IPS-18a (cell line): ENCODE results near the gene P3H4.
"Not testable (repeated sequence)": the region's sequence is repeated elsewhere in the genome, so short reads cannot be mapped to it uniquely, and the experiment has no call there.

Source experiments
- H3K27ac ChIP-seq: one replicate; pipeline ENCODE4 v1.5.1; 2013; ENCODE audit warnings: low read length
- H3K27me3 ChIP-seq: one replicate; pipeline ENCODE4 v1.6.1; 2013; ENCODE audit warnings: mild to moderate bottlenecking, low read length; ENCODE audit not compliant: control insufficient read depth, insufficient read depth
- H3K36me3 ChIP-seq: one replicate; pipeline ENCODE4 v1.6.1; 2013; ENCODE audit warnings: low read depth, low read length; ENCODE audit not compliant: control insufficient read depth
- H3K4me1 ChIP-seq: one replicate; pipeline ENCODE4 v1.6.1; 2013; ENCODE audit warnings: low read depth, low read length; ENCODE audit not compliant: control insufficient read depth
- H3K4me3 ChIP-seq: one replicate; pipeline ENCODE4 v1.5.1; 2013; ENCODE audit warnings: low read length
- H3K9ac ChIP-seq: one replicate; pipeline ENCODE4 v1.6.1; 2013; ENCODE audit warnings: mild to moderate bottlenecking, low read length, moderate library complexity
- H3K9me3 ChIP-seq: one replicate; pipeline ENCODE4 v1.6.1; 2013; ENCODE audit warnings: low read depth, low read length; ENCODE audit not compliant: control insufficient read depth

Gene P3H4

DNA sequence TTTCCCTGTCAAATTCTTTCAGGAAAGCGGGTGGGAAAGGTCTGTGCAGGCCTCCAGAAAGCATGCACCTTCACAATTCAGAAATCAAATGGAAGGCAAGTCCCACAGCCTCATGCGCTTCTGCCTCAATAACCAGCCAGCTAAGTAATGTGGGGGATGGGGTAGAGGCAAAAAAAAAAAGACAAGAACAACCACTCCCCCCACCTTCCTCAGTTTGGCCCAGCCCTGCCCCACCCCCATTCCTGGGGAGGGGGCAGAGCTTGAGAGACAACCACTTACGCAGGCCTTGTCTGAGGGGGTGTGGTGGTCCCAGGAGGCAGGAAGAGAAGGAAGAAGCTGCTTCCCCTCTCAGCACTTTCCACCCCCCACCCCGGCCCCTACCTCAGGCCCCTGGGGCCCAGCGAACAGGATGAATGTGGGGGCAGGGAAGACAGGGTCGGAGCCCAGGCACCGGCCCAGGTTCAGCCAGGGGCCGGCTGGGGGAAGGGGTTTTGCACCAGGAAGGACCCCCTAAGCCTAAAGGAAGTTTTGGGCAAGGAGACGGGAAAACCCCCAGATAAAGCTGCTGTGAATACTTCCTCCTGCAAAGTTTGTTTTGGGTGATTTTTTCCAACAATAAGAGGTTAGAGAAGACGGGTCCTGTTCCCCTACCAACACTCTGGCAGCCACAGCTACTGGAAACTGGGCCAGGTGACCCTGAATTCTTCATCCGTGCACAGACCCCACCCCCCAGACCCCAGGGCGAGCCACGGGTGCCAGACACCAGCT is 26.5 kb downstream of the P3H4 start:
- Histone ChIP-seq H3K4me3 (peak overlapping the region; percentile 78), H3K27ac (peak overlapping the region; percentile 77)

DNA sequence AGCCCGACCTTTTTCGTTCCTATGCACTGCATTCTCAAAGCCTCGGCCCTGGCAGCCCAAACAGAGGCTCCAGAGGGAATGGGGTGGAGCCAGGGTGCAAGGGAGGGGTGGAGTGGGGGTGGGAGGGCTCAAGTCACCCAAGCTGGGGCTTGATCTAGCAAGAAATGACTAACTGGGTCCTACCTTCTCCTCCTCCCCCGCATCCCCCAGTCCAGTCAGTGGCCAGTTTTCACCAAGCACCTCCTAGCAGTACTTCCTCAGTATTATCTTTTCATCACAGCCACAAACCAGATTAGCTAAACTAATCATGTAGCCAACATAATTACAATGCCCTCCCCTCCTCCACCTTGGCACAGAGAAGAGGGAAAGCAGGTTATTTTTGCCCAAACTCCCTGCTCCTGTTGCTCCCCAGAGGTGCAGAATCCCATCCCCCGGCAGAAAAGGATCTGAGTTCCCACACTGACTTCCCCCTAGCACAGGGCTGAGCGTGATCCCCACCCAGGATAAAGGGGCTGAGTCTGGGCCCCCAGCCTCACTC is 27.5 kb downstream of the P3H4 start:
- Histone ChIP-seq H3K9ac (peak overlapping the region; percentile 90), H3K27ac (peak overlapping the region; percentile 77), H3K27me3 (no peaks in the 10 kb centered on the region), H3K9me3 (no peaks in the 10 kb centered on the region), H3K4me1 (peaks cover 6% of the 10 kb centered on the region), H3K36me3 (no peaks in the 10 kb centered on the region), H3K4me3 (peak overlapping the region; percentile 78)

More for the DNA sequence above, 26.5 kb downstream of the P3H4 start:
- H3K36me3 ChIP-seq = no peaks in the 10 kb centered on the region
- peak overlapping the region; percentile 90 for H3K9ac ChIP-seq
- peaks cover 6% of the 10 kb centered on the region for H3K4me1 ChIP-seq
- no peaks in the 10 kb centered on the region for H3K9me3 ChIP-seq
- no peaks in the 10 kb centered on the region for H3K27me3 ChIP-seq

DNA sequence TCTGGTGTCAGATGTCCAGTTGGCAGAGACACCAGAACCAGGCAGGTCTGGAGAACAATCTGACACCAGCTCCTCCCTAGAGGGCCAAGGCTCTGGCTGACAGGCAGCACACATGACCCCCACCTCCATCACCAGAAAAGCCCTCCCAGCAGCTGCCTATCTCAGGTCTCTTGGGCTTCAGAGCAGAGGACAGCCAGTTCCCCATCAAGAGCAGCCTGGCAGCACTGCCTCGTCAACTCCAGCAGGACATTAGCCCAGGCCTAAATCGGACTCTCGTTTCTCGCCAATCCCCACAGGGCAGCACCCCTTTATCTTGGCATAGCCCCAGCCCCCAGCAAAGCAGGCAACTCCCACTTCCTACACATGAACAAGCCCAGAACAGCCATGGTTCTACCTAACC is 29.6 kb downstream of the P3H4 start:
- Histone ChIP-seq H3K4me3 (no peak overlapping the region), H3K36me3 (no peaks in the 10 kb centered on the region), H3K9me3 (no peaks in the 10 kb centered on the region), H3K27me3 (no peaks in the 10 kb centered on the region), H3K9ac (no peak overlapping the region), H3K27ac (no peak overlapping the region), H3K4me1 (peaks cover 13% of the 10 kb centered on the region)

DNA sequence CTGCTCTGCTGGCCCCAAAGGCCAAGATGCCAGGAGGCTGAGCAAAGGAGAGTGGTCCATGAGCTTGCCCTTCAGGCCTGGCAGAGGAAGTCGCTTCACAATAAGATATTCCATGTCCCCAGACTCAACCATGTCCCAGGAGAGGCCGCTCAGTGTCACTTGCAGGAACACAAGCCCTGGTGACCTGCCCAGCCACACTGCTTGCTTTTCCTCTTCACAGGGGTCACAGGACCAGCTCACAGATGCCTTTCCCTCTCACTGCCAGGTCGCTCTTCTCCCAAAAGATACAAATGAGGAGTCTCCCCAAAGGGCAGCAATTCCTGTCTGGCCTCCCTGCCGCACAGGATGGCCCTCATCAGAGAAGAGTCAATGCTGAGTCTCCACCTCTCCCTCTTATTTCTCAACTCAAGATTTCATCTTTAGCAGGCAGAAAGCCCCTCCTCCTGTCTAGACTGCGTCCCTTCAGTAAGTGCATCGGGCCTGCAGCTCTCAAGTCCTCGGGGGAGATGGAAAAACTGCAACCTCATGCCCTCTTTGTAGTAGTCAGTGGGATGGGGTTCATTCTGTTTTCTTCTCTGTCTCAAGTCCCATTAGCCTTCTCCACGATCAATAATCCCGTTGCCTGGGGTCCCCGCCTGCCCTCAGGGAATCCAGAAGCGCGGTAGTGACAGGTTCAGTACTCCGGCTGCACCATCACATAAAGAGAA is 30.2 kb downstream of the P3H4 start:
- Histone ChIP-seq H3K36me3 (no peaks in the 10 kb centered on the region), H3K9me3 (no peaks in the 10 kb centered on the region), H3K27ac (no peak overlapping the region), H3K27me3 (no peaks in the 10 kb centered on the region), H3K9ac (no peak overlapping the region), H3K4me3 (no peak overlapping the region), H3K4me1 (peaks cover 12% of the 10 kb centered on the region)

DNA sequence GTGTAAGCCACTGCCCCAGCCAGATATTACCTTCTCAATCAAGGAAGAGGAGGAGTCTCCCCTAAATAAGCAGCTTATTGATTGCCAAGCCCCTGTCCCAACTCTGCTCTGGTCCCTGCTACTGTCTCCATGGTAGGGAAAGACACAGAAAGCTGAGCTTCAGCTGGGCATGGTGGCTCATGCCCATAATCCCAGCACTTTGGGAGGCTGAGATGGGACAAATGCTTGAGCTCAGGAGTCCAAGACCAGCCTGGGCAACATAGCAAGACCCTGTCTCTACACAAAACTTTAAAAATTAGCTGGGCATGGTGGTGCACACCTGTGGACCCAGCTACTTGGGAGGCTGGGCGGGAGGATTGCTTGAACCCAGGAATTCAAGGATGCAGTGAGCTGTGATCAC is 31.8 kb downstream of the P3H4 start:
- Histone ChIP-seq H3K27ac (no peak overlapping the region), H3K9ac (no peak overlapping the region), H3K9me3 (no peaks in the 10 kb centered on the region), H3K27me3 (no peaks in the 10 kb centered on the region), H3K4me1 (peaks cover 24% of the 10 kb centered on the region), H3K4me3 (no peak overlapping the region), H3K36me3 (no peaks in the 10 kb centered on the region)

DNA sequence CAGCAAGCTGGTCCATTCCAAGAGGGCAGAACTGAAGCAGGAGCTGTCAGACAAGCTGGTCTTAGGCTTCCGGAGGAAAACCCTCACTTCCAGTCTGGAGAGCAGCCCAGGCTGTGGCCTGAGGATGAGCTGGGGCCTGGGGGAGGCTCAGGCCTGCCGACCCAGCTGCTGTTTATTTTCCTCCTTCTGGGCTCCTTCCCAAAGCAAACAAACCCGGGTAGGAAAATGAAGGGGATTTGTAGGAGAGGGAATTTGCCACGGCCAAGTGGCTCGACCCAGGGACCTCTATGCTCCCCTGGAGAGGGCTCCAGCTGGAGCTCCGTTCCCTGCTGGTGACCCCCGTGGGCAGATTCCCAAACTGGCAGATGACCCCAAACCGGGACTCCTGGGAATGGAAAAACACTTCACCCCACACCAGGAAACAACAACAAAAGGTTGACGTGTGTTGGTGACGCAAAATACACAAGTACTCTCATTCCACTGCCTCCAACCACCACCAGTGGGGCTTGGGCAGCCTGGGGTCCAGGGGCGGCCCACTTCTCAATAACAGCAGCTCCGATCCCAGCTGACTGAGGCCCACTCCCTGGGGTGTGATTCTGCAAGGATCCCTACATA is 34.1 kb downstream of the P3H4 start:
- Histone ChIP-seq H3K4me3 (no peak overlapping the region), H3K27ac (no peak overlapping the region), H3K9ac (no peak overlapping the region), H3K4me1 (peaks cover 27% of the 10 kb centered on the region), H3K9me3 (no peaks in the 10 kb centered on the region), H3K27me3 (no peaks in the 10 kb centered on the region), H3K36me3 (no peaks in the 10 kb centered on the region)

DNA sequence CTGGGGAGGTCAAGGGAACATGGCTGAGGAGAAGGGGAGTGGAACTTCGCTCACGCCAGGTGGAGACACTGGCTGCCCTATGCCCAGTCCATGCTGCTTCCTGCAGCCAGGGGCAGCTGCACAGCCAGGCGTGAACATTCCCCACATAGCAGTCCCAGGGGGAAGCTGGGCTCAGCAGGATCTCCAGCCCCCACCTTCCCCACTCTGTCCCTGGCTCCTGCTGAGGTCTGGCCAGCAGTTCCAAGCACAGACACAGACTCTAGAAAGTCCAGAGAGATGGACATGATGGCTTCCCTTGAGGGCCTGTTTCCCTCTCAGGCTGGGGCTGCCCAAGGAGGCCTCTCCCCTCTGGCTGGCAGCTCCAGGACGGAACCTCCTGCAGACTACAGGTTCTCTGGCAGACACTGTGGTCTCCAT is 34.6 kb downstream of the P3H4 start:
- H3K4me3 ChIP-seq = no peak overlapping the region
- no peak overlapping the region for H3K27ac ChIP-seq
- peaks cover 32% of the 10 kb centered on the region for H3K4me1 ChIP-seq
- H3K9me3 ChIP-seq = no peaks in the 10 kb centered on the region
- H3K27me3 ChIP-seq = no peaks in the 10 kb centered on the region
- no peak overlapping the region for H3K9ac ChIP-seq
- no peaks in the 10 kb centered on the region for H3K36me3 ChIP-seq

DNA sequence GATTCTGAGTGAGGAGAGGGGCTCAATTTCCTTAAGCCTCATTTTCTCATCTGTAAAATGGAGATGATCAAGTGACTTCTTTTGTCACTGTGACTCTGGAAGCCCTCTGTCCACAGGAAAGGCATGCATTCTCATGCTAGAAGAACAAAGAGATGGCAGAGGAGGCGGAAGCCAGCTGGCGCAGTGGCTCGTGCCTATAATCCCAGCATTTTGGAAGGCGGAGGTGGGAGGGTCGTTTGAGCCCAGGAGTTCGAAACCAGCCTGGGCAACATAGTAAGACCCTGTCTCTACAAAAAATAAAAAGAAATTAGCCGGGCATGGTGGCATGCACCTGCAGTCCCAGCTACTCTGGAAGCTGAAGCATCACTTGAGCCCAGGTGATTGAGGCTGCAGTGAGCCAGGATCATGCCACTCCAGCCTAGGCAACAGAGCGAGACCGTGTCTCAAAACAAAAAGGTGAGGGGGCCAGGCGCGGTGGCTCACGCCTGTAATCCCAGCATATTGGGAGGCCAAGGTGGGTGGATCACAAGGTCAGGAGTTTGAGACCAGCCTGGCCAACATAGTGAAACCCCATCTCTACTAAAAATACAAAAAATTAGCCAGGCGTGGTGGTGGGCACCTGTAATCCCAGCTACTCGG is 35.4 kb downstream of the P3H4 start:
- not testable (repeated sequence) for H3K36me3 ChIP-seq, H3K27me3 ChIP-seq
- peak overlapping the region; percentile 11 for H3K27ac ChIP-seq

DNA sequence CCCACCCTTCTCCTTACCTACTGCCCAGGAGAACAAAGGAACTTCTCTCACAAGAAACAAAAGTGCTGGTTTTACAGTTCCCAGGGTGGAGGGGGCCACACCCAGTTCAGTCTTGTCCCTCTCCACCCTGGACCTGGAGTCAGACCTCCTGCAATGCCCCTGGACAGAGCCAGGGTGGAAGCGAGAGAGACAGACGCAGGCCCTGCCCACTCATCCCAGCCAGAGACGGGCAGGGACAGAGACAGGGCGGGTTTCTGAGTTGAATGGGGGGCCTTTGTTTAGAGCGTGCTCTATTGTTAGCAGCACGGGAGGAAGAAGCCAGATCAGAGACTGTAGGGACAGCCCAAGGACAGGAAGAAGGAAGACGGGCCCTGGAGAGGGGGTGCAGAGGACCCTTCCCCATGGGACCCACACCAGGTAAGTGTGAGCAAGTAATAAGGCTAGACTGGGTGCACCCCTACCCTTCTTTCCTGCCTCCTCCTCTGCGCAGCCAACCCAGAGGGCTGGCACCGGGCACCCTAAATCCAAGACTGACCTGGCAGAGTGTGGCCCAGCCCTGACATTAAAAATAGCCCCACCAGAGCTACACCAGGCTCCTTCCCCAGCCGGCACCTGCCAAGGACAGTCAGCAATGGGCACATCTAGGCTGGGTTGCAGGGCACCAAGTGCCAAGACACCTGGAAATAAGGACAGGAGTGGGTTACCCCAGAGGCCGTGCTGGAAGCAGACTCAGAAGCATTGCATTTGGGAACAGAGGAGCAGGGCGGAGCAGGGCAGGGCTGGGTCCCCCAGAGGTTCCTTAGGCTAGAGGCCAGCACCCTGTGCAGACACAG is 36.1 kb downstream of the P3H4 start:
- H3K36me3 ChIP-seq = peaks cover 7% of the 10 kb centered on the region
- H3K9ac ChIP-seq = peak overlapping the region; percentile 25
- peak overlapping the region; percentile 11 for H3K27ac ChIP-seq
- H3K9me3 ChIP-seq = no peaks in the 10 kb centered on the region
- no peak overlapping the region for H3K4me3 ChIP-seq
- peaks cover 38% of the 10 kb centered on the region for H3K4me1 ChIP-seq
- H3K27me3 ChIP-seq = no peaks in the 10 kb centered on the region

More for the DNA sequence above, 35.4 kb downstream of the P3H4 start:
- H3K9ac ChIP-seq, H3K9me3 ChIP-seq, H3K4me3 ChIP-seq: not testable (repeated sequence)
- H3K4me1 ChIP-seq = peaks cover 38% of the 10 kb centered on the region

DNA sequence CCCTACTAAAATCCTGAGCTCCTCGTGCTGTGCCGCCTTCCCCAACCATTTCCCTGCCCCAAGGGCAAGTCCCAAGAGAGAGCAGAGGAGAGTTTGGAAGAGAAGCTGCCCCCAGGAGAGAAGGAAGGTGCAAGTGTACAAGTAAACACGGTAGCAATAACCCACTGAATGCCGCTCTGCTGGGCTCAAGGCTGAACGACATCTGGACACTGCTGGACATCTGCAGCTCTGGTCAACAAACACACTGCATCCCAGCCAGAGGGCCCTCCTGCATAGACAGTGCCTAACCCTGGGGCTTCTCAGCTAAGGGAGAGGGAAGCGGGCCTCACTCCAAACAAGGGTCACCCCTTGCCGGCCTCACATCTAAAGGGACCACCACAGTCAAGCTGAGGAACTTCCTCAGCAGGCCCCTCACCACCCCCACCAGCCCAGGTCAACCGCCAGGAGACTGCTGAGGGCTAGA is 38.0 kb downstream of the P3H4 start:
- Histone ChIP-seq H3K9ac (no peak overlapping the region), H3K27ac (no peak overlapping the region), H3K9me3 (no peaks in the 10 kb centered on the region)

More for the DNA sequence above, 38.0 kb downstream of the P3H4 start:
- H3K36me3 ChIP-seq = peaks cover 25% of the 10 kb centered on the region
- no peak overlapping the region for H3K4me3 ChIP-seq
- H3K4me1 ChIP-seq = peaks cover 38% of the 10 kb centered on the region
- H3K27me3 ChIP-seq = no peaks in the 10 kb centered on the region
